NB4 (cell line): ENCODE measurements around the gene PSMB3.
"Not testable (repeated sequence)": the region's sequence is repeated elsewhere in the genome, so short reads cannot be mapped to it uniquely, and the experiment has no call there.

Source experiments
- DNase-seq: peaks from one replicate; pipeline ENCODE4 v3.0.0; 2010; ENCODE audit warnings: low read depth
- H3K4me3 ChIP-seq: one replicate; pipeline ENCODE4 v1.5.1; 2011; ENCODE audit warnings: mild to moderate bottlenecking, low read depth, low read length, moderate library complexity
- CTCF ChIP-seq: IDR thresholded peaks from one replicate; pipeline ENCODE4 v1.5.1; 2012; ENCODE audit warnings: low read depth, low read length
- MYC ChIP-seq: IDR thresholded peaks from 2 replicates; pipeline ENCODE4 v1.6.1; 2011; ENCODE audit warnings: low read depth, low read length
- POLR2A ChIP-seq: IDR thresholded peaks from 2 replicates; pipeline ENCODE4 v1.6.1; 2011; ENCODE audit warnings: mild to moderate bottlenecking; ENCODE audit not compliant: insufficient read length; ENCODE audit errors: extremely low read depth
- TF ChIP-seq, protein P1 (sequence below): IDR thresholded peaks from 2 replicates; pipeline ENCODE4 v1.6.1; 2011; ENCODE audit warnings: low read depth, low read length

PSMB3 gene

GRCh38 chr17:38720941-38721340 lies 31.6 kb upstream of the PSMB3 start:
- DNase-seq = no peak
- TF ChIP-seq POLR2A = no peak
- TF ChIP-seq, protein P1, sequence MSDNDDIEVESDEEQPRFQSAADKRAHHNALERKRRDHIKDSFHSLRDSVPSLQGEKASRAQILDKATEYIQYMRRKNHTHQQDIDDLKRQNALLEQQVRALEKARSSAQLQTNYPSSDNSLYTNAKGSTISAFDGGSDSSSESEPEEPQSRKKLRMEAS = no peak
- TF ChIP-seq CTCF = no peak
- no peak for TF ChIP-seq MYC

GRCh38 chr17:38721802-38722201 lies 30.7 kb upstream of the PSMB3 start:
- TF ChIP-seq CTCF = no peak
- TF ChIP-seq MYC = no peak
- TF ChIP-seq, protein P1 = no peak
- TF ChIP-seq POLR2A = no peak
- H3K4me3 ChIP-seq = no peak overlapping the region
- no peak for DNase-seq

More at GRCh38 chr17:38720941-38721340, 31.6 kb upstream of the PSMB3 start:
- H3K4me3 ChIP-seq = no peak overlapping the region

DNA sequence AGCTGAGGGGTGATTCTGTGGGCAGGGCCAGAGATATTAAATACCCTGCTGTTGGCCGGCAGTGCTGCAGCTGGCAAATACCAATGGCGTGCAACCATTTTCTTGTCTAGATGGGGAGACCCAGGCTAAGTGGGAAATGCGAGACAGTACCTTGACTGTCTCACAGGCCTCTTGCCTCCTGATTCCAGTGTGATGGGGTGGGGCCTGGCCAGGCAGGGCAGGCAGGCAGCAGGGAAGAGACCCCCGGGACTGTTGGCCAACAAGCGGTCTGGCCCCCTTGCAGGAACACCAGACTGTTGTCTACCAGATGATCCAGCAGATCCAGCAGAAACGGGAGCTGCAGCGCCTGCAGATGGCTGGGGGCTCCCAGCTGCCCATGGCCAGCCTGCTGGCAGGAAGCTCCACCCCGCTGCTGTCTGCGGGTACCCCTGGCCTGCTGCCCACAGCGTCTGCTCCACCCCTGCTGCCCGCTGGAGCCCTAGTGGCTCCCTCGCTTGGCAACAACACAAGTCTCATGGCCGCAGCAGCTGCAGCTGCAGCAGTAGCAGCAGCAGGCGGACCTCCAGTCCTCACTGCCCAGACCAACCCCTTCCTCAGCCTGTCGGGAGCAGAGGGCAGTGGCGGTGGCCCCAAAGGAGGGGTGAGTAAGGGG lies 28.1 kb upstream of the PSMB3 start:
- no peak overlapping the region for H3K4me3 ChIP-seq
- DNase-seq = no peak
- TF ChIP-seq POLR2A (no peak), CTCF (no peak), MYC (no peak)
- TF ChIP-seq, protein P1 = no peak

DNA sequence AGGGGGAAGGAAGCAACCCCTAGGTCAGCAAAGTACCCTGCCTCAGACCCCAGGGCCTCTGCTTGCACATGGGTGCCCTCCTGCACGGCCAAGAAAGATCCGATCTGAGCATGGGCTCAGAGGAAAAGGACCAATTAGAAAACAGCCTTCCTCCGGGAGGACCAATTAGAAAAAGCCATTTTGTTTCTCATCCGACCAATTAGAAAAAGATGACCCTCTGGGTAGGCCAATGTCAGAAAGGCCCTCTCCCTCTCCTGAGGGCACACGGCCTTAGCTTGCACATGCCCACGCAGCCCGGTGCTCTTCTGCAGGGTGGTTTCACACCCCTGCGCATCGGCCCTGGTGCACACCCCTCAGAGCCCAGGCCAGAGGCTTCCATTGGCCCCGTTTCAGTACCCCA lies 27.5 kb upstream of the PSMB3 start:
- TF ChIP-seq POLR2A = no peak
- no peak overlapping the region for H3K4me3 ChIP-seq
- DNase-seq = no peak

DNA sequence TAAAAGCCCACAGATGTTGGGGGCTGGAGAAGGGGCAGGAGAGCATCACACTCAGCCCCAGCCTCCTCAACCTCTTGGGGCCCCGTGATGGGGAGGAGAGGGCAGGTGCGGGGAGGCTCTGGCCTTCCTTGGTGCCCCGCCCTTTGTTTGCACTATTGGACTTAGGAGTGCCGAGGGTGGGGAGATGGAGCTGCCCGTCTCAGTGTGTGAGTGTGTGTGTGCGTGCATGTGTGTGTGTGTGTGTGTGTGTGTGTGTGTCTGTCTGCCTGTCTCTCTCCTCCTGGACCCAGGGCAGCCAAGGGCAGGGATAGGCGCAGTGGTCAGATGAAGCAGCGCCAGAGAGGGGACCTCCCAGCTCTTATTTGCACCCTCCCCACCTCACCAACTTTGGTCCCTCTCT lies 26.4 kb upstream of the PSMB3 start:
- DNase-seq, H3K4me3 ChIP-seq: not testable (repeated sequence)

DNA sequence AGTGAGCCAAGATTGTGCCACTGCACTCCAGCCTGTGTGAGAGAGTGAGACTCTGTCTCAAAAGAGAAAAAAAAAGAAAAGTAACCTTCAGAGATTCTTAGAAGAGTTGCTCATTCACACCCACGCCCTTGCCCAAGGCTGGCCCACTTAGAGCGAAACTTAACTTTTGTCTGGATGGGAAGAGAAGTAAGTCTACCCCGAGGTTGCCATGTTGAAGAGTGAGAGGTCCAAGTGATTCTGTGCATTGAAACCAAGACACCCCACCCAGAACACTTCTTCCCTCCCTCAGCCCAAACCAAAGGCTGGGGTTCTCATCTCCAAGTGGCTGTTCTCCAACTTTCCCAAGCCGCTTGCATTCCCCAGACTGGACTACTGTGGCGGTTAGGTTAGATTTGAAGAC lies 24.8 kb upstream of the PSMB3 start:
- TF ChIP-seq CTCF (no peak), MYC (no peak), POLR2A (no peak)
- TF ChIP-seq, protein P1 = no peak
- H3K4me3 ChIP-seq = no peak overlapping the region
- DNase-seq = no peak

GRCh38 chr17:38728290-38728831 lies 24.2 kb upstream of the PSMB3 start:
- DNase-seq = peak; percentile 82
- no peak overlapping the region for H3K4me3 ChIP-seq
- TF ChIP-seq CTCF = no peak
- TF ChIP-seq, protein P1 = peak; percentile 89
